NOMO-1 (cell line): ENCODE data around the gene PAN3.

ENCODE experiments used
- DNase-seq, 2 experiments: peaks; one replicate each; lab custom pipeline; 2025; ENCODE audit not compliant: unreplicated experiment in 2 of 2; lab: John Stamatoyannopoulos, UW

The PAN3 gene

GRCh38 chr13:28283600-28283999 is 145.3 kb downstream of the PAN3 start:
- no peak for DNase-seq

DNA sequence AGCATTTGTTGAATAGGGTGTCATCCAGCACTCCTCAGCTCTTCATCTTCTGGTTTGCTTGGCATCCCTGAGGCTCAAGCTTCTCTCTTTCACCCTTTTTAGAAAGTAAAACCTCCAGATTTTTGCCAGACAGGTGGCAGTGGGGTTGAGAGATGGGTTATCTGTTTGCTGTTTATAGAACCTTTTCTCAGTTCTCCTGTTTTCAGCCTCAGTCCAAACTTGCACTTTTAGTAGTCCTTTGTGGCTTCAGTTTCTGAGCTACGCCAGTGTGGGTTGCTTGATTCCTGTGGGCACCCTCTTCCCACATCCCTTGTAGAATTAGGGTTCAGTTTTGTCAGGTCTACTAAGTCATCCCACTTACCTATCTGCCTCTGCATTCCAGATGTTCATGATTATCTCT is 147.9 kb downstream of the PAN3 start:
- no peak for DNase-seq

GRCh38 chr13:28297341-28297740 is 159.0 kb downstream of the PAN3 start:
- DNase-seq: no peak

GRCh38 chr13:28299916-28300315 is 161.6 kb downstream of the PAN3 start:
- no peak for DNase-seq

DNA sequence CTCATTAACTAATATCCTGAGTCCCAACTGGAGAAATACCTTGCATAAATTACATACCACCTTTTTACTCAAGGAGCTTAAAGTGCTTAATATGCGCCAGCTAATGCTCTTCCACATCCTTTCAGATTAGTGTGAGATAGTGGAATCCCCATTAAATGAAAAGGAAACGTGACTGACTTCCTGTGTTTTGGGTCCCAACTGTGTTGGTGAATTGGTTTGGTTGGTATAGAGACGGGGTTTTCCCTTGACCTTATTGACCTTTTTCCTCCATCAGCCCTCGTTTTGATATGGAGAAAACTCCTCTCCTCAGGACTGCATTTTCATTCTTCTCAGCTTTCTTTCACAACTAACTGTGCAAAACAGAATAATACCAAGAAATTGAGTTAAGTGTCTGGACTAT is 163.5 kb downstream of the PAN3 start:
- DNase-seq: no peak

GRCh38 chr13:28306325-28306724 is 168.0 kb downstream of the PAN3 start:
- peak in 1 of 2 experiments; percentile 25 for DNase-seq

DNA sequence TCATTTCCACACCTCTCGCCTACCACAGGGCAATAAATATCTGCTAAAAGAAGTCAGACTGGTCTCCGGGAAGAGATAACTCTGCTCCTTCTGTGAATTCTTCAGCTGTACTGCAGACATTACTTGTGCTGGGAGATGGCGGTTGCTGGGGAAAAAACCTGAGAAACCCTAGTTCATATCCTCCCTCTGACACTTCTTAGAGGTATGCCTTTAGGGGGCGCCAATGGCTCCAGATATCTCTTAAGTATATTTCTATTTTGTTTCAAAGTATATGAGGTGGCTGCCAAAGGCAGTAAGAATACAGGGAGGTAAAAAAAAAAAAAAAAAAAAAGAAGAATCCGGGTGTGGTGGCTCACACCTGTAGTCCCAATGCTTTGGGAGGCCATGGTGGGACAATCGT is 175.2 kb downstream of the PAN3 start:
- DNase-seq: peak in 1 of 2 experiments; percentile 22

DNA sequence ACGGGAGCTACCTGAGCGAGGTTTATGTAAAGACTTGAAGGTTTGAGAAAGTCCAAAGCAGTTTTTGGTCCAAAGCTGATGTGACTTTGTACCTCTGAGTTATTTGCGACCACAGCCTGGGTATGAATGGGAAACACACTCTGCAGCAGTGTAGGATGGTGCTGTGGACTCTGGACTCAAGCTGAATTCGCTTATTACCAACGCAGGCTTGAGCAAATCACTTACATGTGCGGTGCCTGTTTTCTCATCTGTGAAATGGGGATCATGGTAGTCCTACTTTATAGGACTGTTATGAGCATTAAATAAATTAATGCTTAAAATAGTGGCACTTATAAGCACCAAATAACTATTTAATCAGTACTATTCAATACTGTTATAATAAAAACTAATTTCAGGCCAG is 176.5 kb downstream of the PAN3 start:
- no peak for DNase-seq

DNA sequence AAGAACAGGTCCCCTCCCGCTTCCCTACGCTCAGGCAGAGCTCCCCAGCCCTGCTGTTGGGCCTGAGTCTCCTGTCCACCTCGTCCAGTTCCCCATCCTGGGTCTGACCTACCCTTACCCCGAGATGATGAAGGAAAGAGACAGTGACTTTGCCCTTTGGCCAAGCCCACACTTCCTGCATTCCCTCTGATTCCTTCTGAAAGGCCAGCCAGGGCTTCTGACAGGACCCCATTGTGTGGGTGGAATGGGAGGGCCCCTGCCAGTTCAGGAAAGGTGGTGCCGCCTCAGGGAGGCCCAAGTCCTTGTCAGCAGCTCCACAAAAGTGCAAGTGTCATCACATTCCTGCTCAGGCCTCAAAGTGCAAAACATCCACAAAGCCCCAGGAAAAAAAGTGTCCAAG is 177.8 kb downstream of the PAN3 start:
- no peak for DNase-seq

DNA sequence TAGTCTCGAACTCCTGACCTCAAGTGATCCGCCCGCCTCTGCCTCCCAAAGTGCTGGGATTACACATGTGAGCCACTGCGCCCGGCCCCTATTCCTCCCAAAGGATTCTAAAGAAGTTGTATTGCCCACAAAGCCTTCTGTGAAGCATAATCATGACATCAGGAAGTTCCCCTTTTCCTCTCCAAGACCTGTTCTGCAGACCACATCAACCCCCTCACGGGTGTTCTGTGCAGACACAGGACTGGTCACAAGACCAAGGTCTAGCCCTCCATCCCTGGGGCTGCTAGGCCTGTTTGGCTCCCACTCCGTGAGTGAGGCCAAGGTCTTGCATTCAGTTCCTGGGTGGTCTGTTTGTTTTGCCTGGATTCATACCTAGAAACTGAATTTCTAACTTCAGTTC is 178.5 kb downstream of the PAN3 start:
- DNase-seq: peak in 1 of 2 experiments; percentile 65

DNA sequence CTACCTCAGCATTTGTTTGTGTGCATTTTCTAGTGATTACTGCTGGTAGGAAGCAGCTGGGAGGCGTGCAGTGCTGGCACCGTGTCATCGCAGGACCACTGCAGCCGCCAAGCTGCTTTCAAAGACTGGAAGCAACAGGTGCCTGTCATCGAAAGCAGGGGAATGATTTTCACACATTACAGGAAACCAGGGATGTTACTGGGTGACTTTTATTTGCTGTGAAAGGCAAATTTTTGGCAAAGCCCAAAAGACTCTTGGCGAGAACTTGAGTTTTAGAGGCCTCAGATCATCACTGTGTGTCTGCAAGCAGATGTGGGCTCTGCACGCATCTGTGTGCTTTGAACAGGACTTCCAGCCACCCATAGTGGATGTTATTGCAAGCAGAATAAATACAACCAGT is 180.2 kb downstream of the PAN3 start:
- no peak for DNase-seq

GRCh38 chr13:28319528-28319927 is 181.2 kb downstream of the PAN3 start:
- no peak for DNase-seq

DNA sequence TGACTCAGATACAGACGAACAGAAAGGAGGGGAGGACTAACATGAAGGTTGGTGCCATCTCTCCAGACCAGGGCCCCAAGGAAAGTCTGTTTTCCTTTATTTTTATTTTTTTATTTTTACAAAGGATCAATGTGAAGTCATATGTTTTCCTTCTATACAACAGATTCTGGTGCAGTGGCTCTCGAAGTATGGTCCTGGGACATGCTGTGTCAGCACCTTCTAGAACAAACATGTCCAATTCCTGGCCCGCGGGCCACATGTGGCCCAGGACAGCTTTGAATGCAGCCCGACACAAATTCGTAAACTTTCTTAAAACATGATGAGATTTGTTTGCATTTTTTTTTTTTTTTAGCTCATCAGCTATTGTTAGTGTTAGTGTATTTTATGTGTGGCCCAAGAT is 181.9 kb downstream of the PAN3 start:
- no peak for DNase-seq

GRCh38 chr13:28320884-28321574 is 182.7 kb downstream of the PAN3 start:
- DNase-seq: no peak

DNA sequence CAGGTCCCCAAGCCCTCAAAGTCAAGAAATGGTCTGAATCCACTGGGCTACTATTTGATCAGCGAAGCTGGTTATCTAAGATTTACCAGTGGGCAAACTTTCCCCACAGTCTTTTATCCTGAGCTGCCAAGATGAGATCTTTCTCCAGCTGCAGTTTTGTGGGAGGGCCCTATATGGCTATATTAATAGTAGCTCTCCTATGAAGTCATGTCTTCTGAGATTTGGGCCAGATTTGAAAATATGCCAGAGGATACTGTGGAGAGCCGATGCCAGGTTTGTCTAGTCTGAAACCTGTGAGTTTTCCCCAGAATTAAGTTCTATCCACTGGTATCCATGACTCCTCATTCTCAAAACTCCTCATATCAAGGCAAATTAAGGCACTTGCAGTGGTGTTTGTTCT is 183.4 kb downstream of the PAN3 start:
- no peak for DNase-seq

DNA sequence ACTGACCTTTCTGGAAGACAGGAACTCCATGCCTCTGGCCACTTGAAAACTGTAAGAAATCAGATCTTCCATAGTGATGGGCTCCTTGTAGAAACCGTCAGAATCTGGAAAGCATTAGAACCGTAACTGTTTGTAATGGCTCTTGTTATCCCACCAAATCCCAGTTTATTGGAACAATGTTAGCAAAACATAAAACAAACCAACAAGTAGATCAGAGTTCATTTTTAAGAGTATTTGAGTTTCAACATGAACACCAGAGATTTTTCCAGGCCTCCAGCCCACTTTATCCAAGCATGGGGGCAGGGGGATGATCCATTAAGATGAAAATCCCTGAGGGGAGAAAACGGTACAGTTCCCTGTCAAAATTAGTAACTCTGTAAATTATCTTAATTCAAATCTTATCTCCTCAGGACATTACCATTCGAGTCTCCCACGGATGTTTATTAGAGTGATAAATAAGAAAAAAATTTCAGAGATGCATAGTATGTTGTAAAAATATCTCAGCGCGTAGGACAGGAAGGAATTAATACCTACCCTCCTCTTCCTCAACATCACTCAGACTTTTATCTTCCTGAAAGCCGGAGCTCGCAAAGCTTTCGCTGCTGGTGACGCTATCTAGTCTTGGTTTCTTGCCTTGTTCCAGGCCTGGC is 184.0 kb downstream of the PAN3 start:
- no peak for DNase-seq

DNA sequence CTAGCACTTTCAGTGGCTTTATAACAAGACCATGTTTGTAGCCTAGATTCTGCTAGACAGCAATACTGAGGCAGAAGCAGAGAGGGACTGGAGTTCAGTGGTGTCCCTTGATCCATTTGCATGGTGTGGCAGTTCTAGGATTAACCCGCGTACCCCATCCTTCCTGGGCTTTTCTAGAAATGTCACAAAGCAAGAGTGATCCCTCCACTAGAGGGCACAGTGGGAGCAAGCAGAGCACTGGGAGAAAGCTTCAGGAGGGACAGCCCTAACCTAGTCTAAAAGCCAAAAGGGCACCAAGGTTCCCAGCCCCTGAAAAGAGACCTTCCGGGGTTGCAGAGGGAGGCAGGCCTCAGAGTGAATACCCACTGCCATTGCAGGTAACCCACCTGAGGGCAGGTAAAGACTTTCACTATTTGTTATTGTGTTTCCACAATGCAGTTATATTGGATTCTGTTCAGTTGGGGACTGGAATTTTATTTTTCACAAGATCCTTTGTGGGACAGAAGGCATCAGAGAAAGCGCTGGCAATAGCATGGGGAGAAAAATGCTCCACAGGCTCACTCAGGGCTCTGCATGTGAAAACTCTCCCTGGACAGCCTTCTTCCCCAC is 185.9 kb downstream of the PAN3 start:
- peak; percentile 58 to 81 for DNase-seq

DNA sequence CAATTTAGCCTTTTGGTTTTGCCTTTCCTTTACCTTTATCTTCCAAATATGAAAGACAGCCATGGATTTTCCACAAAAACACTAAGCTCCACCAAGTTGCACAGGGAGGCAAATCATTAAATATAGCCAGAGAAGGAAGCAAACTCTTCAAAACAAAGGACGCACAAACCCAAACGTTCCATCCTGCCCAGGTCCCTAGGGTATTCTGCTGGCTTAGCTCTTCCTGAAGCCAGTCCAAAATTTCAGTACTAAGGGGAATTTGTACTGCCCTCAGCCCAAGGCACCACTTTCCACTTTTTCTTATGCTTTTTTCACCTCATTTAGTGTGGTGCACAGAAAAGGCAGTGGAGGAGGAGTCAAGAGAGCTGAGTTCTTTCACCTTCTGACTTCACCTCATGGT is 186.7 kb downstream of the PAN3 start:
- no peak for DNase-seq

DNA sequence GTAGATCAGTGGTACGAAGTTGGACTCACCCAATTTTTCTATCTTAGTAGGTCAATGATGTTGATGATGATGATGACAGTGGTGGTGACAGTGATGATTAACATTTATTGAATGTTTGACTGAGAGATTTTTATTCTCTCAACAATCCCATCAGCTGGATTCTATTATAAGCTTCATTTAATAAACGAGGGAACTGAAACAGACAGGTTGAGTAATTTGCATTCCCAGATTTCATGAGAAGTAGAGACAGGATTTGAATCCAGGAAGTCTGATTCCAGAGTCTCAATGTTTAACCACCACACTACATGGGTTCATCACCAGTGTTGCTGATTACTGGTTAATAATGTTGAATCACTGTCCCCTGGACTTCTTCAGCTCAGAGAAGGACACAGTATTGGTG is 187.7 kb downstream of the PAN3 start:
- DNase-seq: no peak

DNA sequence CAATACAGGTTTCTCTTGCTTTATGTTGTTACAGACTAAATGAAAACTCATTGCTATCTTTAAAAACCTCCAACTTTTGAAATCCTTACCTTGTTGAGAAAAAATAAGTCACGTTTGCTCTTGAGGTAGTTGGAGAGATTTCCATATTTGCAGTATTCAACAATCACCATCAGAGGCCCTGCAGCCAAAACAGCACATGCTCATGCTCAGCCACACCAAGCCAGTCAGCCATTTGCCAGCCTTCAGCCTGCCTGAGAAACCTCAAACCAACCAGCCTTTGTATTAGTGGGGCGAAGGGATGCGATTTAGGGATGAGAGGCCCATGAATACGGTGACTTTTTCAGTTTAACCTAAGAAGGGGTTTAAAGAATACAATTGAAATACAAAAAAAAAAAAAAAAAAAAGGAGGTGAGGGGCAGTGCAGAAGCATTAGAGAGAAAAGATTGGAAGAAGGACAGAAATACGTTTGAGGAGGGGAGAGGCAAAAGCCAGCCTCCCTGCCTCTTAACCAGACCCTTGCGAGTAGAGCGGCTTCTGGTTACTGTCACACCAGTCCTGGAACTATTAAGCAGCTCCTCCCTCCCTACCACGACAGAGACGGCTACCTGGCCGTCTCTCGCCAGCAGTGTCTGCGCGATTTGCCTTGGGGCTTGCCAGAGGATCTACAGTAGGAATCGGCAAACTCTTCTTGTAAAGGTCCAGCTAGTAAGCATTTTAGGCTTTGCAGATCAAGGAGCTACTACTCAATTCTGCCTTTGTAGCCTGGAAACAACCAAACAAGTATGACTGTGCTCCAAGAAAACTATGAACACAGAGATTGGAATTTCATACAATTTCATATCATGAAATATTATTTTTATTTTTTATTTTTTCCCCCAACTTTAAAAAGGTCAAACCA is 189.3 kb downstream of the PAN3 start:
- DNase-seq: no peak

DNA sequence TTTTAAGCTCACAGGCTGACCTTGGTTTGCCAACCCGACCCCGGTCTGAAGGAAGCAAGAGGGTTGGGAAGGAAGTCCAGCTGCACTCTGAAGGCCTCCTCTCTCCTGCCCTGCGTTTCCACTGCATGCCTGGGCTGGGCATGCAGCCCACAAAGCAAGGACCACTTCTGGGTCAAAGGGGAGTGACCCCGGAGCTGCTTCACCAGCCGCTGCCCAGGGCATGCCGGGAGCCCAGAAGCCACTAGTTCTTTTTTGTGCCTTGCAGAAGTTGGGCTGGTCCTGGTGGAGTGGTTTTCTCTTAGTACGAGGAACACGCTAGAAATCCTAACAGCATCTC is 189.9 kb downstream of the PAN3 start:
- DNase-seq: no peak
